GM12878 (cell line): ENCODE data around the gene SSTR1. TPM values are rescaled to one million over a fixed set of nuclear protein-coding genes. Genes with fewer than 3 reads are reported as not detected.

Experiments used
- BACH1 ChIP-seq: fragments of 450-650 bp; IDR thresholded peaks from 2 replicates; pipeline ENCODE4 v1.6.1; 2017; ENCODE audit warnings: mild to moderate bottlenecking, borderline replicate concordance
- BMI1 ChIP-seq: fragments of 450-650 bp; IDR thresholded peaks from 2 replicates; pipeline ENCODE4 v1.6.1; 2016; ENCODE audit warnings: mild to moderate bottlenecking, moderate library complexity, borderline replicate concordance
- IKZF1 ChIP-seq: fragments of 450-650 bp; conservative IDR thresholded peaks from 2 replicates; pipeline ENCODE4 v1.6.1; 2017; ENCODE audit warnings: antibody characterized with exemption, mild to moderate bottlenecking
- POLR2AphosphoS5 ChIP-seq: IDR thresholded peaks from 2 replicates; pipeline ENCODE4 v1.6.1; 2011; ENCODE audit warnings: mild to moderate bottlenecking, low read length, inconsistent platforms
- RBBP5 ChIP-seq: fragments of 200-600 bp; sonication (generic); conservative IDR thresholded peaks from 2 replicates; pipeline ENCODE4 v1.6.1; 2016
- ZNF384 ChIP-seq: IDR thresholded peaks from 2 replicates; pipeline ENCODE4 v1.6.1; 2012; ENCODE audit warnings: low read depth, mild to moderate bottlenecking, low read length, improper control_type of control experiment, borderline replicate concordance
- polyA plus RNA-seq, 11 experiments: library from polyadenylated mRNA; depleted of rRNA in 4 of 11; unstranded in 6 of 11; stranded (reverse) in 5 of 11; fragments of >200 nt; fragmentation: Nextera tagmentation in 4 of 11; fragmentation: Illumina TruSeq in 1 of 11; extraction: Ambion mirVana in 4 of 11; extraction: Trizol in 1 of 11; gene quantifications; 1 replicate in 1 of 11; 2 replicates in 10 of 11; pipeline versions ENCODE4 v1.2.1 to v1.2.3, GENCODE V29; 2011 to 2016; ENCODE audit warnings: inconsistent platforms in 2 of 11, missing spikeins in 2 of 11, low read depth in 1 of 11
- total RNA-seq, 4 experiments: library from RNA; depleted of rRNA in 3 of 4; stranded (reverse); fragments of >200 nt in 3 of 4; fragmentation: Illumina TruSeq in 1 of 4; extraction: Trizol in 1 of 4; gene quantifications; 2 replicates each; pipeline versions ENCODE4 v1.2.1 to v1.2.3, GENCODE V29; 2013 to 2021
- TF ChIP-seq, protein P1 (sequence below): fragments of 450-650 bp; IDR thresholded peaks from 2 replicates; pipeline ENCODE4 v1.6.1; 2017; ENCODE audit warnings: mild to moderate bottlenecking, moderate library complexity
- TF ChIP-seq, protein P2 (sequence below): fragments of 450-650 bp; IDR thresholded peaks from 2 replicates; pipeline ENCODE4 v1.6.1; 2018; ENCODE audit warnings: mild to moderate bottlenecking, low read depth, moderate library complexity; ENCODE audit not compliant: partially characterized antibody
- TF ChIP-seq, protein P3 (sequence below): fragments of 150-350 bp; IDR thresholded peaks from 2 replicates; pipeline ENCODE4 v1.6.1; 2016; ENCODE audit warnings: low read depth, low read length

Gene SSTR1
- total and polyA plus RNA-seq, 10 of the 15 experiments (the other 5 are each of a cell fraction or from before 2014, with no cell fraction given) = 0.01 to 0.05 TPM; not detected in 8

DNA sequence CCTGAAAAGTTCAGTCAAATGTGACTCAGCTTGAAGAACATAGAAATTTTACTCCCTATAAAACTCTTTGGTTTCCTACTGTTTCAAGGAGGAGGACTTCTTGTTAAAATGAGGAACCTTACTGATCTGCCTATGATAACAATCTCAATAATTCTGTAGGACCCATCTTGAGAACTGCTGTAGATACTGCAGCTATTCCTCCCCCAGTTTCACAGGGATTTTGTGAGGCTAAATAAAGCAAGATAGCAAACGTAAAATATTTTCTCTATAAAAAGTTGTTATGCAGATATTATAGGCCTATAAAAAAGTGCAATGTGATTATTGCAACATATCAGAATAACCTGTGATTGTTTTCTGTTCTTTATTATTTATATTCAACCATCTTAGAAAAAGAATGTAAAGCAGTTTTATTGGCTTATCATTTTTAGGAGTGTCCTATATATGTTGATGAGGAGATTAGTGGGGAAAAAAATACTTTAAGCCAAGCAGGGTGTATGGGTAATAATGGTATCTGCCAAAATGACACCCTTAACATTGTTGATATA, 36.1 kb downstream of the SSTR1 start (continued):
- TF ChIP-seq, protein P1, sequence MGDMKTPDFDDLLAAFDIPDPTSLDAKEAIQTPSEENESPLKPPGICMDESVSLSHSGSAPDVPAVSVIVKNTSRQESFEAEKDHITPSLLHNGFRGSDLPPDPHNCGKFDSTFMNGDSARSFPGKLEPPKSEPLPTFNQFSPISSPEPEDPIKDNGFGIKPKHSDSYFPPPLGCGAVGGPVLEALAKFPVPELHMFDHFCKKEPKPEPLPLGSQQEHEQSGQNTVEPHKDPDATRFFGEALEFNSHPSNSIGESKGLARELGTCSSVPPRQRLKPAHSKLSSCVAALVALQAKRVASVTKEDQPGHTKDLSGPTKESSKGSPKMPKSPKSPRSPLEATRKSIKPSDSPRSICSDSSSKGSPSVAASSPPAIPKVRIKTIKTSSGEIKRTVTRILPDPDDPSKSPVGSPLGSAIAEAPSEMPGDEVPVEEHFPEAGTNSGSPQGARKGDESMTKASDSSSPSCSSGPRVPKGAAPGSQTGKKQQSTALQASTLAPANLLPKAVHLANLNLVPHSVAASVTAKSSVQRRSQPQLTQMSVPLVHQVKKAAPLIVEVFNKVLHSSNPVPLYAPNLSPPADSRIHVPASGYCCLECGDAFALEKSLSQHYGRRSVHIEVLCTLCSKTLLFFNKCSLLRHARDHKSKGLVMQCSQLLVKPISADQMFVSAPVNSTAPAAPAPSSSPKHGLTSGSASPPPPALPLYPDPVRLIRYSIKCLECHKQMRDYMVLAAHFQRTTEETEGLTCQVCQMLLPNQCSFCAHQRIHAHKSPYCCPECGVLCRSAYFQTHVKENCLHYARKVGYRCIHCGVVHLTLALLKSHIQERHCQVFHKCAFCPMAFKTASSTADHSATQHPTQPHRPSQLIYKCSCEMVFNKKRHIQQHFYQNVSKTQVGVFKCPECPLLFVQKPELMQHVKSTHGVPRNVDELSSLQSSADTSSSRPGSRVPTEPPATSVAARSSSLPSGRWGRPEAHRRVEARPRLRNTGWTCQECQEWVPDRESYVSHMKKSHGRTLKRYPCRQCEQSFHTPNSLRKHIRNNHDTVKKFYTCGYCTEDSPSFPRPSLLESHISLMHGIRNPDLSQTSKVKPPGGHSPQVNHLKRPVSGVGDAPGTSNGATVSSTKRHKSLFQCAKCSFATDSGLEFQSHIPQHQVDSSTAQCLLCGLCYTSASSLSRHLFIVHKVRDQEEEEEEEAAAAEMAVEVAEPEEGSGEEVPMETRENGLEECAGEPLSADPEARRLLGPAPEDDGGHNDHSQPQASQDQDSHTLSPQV = no peak
- TF ChIP-seq IKZF1 (no peak), BACH1 (no peak), RBBP5 (no peak), BMI1 (no peak), ZNF384 (no peak), POLR2AphosphoS5 (no peak)
- TF ChIP-seq, protein P2, sequence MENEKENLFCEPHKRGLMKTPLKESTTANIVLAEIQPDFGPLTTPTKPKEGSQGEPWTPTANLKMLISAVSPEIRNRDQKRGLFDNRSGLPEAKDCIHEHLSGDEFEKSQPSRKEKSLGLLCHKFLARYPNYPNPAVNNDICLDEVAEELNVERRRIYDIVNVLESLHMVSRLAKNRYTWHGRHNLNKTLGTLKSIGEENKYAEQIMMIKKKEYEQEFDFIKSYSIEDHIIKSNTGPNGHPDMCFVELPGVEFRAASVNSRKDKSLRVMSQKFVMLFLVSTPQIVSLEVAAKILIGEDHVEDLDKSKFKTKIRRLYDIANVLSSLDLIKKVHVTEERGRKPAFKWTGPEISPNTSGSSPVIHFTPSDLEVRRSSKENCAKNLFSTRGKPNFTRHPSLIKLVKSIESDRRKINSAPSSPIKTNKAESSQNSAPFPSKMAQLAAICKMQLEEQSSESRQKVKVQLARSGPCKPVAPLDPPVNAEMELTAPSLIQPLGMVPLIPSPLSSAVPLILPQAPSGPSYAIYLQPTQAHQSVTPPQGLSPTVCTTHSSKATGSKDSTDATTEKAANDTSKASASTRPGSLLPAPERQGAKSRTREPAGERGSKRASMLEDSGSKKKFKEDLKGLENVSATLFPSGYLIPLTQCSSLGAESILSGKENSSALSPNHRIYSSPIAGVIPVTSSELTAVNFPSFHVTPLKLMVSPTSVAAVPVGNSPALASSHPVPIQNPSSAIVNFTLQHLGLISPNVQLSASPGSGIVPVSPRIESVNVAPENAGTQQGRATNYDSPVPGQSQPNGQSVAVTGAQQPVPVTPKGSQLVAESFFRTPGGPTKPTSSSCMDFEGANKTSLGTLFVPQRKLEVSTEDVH = no peak
- TF ChIP-seq, protein P3, sequence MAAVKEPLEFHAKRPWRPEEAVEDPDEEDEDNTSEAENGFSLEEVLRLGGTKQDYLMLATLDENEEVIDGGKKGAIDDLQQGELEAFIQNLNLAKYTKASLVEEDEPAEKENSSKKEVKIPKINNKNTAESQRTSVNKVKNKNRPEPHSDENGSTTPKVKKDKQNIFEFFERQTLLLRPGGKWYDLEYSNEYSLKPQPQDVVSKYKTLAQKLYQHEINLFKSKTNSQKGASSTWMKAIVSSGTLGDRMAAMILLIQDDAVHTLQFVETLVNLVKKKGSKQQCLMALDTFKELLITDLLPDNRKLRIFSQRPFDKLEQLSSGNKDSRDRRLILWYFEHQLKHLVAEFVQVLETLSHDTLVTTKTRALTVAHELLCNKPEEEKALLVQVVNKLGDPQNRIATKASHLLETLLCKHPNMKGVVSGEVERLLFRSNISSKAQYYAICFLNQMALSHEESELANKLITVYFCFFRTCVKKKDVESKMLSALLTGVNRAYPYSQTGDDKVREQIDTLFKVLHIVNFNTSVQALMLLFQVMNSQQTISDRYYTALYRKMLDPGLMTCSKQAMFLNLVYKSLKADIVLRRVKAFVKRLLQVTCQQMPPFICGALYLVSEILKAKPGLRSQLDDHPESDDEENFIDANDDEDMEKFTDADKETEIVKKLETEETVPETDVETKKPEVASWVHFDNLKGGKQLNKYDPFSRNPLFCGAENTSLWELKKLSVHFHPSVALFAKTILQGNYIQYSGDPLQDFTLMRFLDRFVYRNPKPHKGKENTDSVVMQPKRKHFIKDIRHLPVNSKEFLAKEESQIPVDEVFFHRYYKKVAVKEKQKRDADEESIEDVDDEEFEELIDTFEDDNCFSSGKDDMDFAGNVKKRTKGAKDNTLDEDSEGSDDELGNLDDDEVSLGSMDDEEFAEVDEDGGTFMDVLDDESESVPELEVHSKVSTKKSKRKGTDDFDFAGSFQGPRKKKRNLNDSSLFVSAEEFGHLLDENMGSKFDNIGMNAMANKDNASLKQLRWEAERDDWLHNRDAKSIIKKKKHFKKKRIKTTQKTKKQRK = no peak
